T-helper 17 cell (primary cell): ENCODE data around the gene OR51E2. TPM values are rescaled to one million over a fixed set of nuclear protein-coding genes. Genes with fewer than 3 reads are reported as not detected.
A peak's percentile ranks its signal among the peaks of the same experiment; 100 is the strongest.

Source experiments
- ATAC-seq: fragments of 150-1000 bp; cut with Tn5 transposase; 2 replicates; pipeline ENCODE4 v1.10.0; 2021; ENCODE audit warnings: mild to moderate bottlenecking, moderate library complexity
- DNase-seq, 3 donors: peaks; one replicate each; pipeline versions ENCODE4 v3.0.0 to v3.0.0-alpha.2; 2020 to 2021
- H3K9me3 ChIP-seq: one replicate; pipeline ENCODE4 v1.7.0; 2013; ENCODE audit warnings: low read length, mild to moderate bottlenecking; ENCODE audit not compliant: control insufficient read depth, poor library complexity, severe bottlenecking
- H3K27ac Mint-ChIP-seq: one replicate; pipeline ENCODE4 v1.8.0; 2022; ENCODE audit warnings: mild to moderate bottlenecking, moderate library complexity, mixed read lengths
- H3K27me3 Mint-ChIP-seq: one replicate; pipeline ENCODE4 v1.8.0; 2022; ENCODE audit warnings: mixed read lengths
- H3K36me3 Mint-ChIP-seq: one replicate; pipeline ENCODE4 v1.8.0; 2022; ENCODE audit warnings: low read depth, mixed read lengths
- H3K4me1 Mint-ChIP-seq: one replicate; pipeline ENCODE4 v1.8.0; 2022; ENCODE audit warnings: mild to moderate bottlenecking, mixed read lengths
- H3K4me3 Mint-ChIP-seq: one replicate; pipeline ENCODE4 v1.8.0; 2022; ENCODE audit warnings: mild to moderate bottlenecking, moderate library complexity, mixed read lengths
- total RNA-seq, 4 donors: library from RNA in 2 of 4; stranded (reverse) in 2 of 4; gene quantifications; one replicate each; pipeline ENCODE4 v1.2.3 and lab custom pipeline; 2022 to 2026

Gene OR51E2
- total RNA-seq, 2 donors from 2014 or later: not detected

DNA sequence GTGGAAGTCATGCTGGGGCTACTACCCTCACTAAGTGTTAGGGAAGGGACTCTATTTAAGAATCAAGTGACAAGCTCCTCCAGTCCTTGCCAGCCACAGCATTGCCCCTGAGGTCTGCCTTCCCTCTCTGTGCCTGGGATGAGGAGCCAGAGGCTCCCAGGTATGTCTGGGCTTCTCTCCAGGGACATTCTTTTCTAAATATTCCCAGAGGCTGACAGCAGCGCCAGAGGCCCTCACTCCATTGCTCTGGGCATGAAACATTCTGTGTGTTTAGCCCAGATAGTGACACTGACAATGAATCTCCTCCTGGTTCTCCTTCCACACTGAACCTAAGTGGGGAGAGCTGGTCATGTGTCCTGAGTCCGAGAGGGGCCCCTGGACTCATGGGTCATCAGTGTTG is 51.7 kb downstream of the OR51E2 start:
- ATAC-seq: no peak

DNA sequence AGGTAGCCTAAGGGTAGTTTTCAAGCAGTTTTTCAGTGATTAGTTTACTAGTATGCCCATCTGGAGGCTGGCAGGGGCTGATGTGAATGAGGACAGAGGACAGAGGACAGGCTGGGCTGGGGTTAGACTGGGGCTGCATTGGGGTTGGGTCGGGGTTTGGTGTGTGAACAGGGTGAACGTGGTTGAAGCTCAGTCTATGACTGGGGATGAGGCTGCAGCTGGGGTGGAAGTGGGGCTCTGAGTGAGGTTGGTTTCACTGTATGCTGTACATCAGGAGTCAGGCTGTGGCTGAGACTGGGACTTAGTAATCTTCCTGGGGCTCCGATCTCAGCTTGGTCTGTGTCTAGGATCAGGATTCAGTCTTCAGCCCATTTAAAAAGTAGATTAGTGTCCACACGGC is 53.4 kb downstream of the OR51E2 start:
- H3K4me3 Mint-ChIP-seq: no peak overlapping the region
- peaks cover 8% of the 10 kb centered on the region for H3K36me3 Mint-ChIP-seq
- no peak for ATAC-seq
- no peak overlapping the region for H3K27ac Mint-ChIP-seq
- no peak for DNase-seq
- peaks cover 7% of the 10 kb centered on the region for H3K4me1 Mint-ChIP-seq
- no peaks in the 10 kb centered on the region for H3K9me3 ChIP-seq
- peaks cover 54% of the 10 kb centered on the region for H3K27me3 Mint-ChIP-seq

More for the DNA sequence above, 51.7 kb downstream of the OR51E2 start:
- DNase-seq: no peak
- peaks cover 66% of the 10 kb centered on the region for H3K27me3 Mint-ChIP-seq
- peaks cover 8% of the 10 kb centered on the region for H3K36me3 Mint-ChIP-seq
- H3K27ac Mint-ChIP-seq: no peak overlapping the region
- peaks cover 7% of the 10 kb centered on the region for H3K4me1 Mint-ChIP-seq
- no peaks in the 10 kb centered on the region for H3K9me3 ChIP-seq
- H3K4me3 Mint-ChIP-seq: no peak overlapping the region

DNA sequence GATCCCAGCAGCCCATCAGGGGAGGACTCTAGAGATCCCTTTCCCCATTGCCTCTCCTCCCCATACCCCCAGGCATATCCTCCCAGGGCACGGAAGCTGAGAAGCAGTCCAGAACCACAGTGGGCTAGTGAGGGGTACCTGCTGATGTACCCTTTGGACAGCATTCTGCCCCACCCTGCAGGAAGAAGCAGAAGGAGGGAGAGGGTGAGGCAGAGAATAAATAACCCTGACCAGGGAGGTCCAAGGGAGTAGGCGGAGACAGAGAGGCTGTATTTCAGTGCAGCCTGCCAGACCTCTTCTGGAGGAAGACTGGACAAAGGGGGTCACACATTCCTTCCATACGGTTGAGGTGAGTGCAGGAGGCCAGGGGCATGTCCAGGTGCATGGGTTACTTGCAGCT is 54.0 kb downstream of the OR51E2 start, which contains the start of gene OR51E1:
TSS of gene OR51E1 (plus strand) at position 301 of the 400 bp plus-strand sequence. CDS start 8,545 bp downstream, outside the sequence.
- Mint-ChIP-seq H3K27ac (no peak within 1 kb of the TSS), H3K27me3 (peaks cover 54% of the 10 kb centered on the region), H3K4me3 (no peak within 1 kb of the TSS), H3K36me3 (peaks cover 8% of the 10 kb centered on the region), H3K4me1 (peaks cover 7% of the 10 kb centered on the region)
- no peak for ATAC-seq
- no peaks in the 10 kb centered on the region for H3K9me3 ChIP-seq
- no peak for DNase-seq

DNA sequence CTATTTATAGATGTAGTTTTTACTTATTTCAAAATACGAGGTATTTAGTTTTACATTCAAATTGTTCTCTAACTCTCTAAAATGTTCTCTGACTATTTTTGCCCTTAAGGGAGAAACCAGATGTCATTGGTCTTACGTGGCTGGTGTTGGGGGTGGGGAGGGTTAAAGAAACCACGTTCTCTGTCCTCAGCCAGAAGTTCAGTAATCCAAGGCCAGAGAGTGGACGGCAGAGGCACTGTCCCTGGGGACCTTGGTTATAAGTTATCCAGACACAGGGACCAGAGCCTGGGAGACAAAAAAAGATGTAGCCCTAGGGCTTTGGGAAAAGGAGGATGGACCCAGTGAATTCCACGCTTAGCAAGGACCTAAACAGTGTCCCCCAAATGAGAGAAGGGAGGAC is 54.6 kb downstream of the OR51E2 start:
- Mint-ChIP-seq H3K27ac (no peak overlapping the region), H3K27me3 (peaks cover 52% of the 10 kb centered on the region), H3K4me3 (no peak overlapping the region), H3K4me1 (peaks cover 7% of the 10 kb centered on the region), H3K36me3 (peaks cover 8% of the 10 kb centered on the region)
- no peaks in the 10 kb centered on the region for H3K9me3 ChIP-seq
- no peak for ATAC-seq
- DNase-seq: no peak

DNA sequence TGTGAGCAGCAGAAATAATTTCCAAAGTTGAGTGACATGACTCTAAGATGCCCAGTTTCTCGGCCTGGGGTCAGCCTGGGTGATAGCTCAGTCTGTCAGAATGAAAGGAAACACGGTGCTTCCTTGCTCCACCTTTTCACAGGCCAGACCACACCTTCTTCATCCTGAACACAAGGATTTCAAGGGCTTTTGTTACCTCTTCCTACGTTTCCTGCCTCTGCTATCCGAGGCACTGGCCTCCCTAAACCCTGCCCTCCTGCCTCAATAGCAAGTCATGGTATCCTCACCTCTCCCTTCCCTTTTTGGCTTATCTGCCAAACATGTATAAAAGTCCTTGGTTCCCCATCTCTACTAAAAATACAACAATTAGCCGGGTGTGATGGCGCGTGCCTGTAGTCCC is 55.6 kb downstream of the OR51E2 start:
- Mint-ChIP-seq H3K27ac (no peak overlapping the region), H3K4me1 (peaks cover 7% of the 10 kb centered on the region), H3K4me3 (no peak overlapping the region), H3K36me3 (peaks cover 8% of the 10 kb centered on the region), H3K27me3 (peaks cover 47% of the 10 kb centered on the region)
- DNase-seq (no peak), ATAC-seq (no peak)
- no peaks in the 10 kb centered on the region for H3K9me3 ChIP-seq

DNA sequence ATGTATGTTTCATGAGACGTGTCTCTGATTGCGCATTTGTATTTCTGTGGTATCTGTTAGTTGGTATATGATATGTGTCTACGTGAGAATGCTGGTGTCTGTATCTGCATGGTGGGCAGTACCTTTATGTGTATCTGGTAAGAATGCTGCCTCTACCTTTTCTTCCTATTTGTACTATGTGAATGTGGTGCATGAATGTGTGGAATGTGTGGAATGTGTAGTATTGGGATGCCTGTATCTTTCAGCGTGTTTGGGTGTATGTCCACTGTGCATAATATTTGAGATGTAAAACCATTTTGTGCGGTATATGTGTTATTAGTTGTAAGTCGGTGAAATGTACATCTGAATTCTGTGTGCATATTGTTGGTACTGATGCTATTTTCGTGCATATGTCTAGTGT is 56.2 kb downstream of the OR51E2 start:
- ATAC-seq (no peak), DNase-seq (no peak)
- no peak overlapping the region for H3K4me3 Mint-ChIP-seq
- peaks cover 7% of the 10 kb centered on the region for H3K4me1 Mint-ChIP-seq
- peaks cover 43% of the 10 kb centered on the region for H3K27me3 Mint-ChIP-seq
- H3K9me3 ChIP-seq: no peaks in the 10 kb centered on the region
- peaks cover 8% of the 10 kb centered on the region for H3K36me3 Mint-ChIP-seq
- no peak overlapping the region for H3K27ac Mint-ChIP-seq

DNA sequence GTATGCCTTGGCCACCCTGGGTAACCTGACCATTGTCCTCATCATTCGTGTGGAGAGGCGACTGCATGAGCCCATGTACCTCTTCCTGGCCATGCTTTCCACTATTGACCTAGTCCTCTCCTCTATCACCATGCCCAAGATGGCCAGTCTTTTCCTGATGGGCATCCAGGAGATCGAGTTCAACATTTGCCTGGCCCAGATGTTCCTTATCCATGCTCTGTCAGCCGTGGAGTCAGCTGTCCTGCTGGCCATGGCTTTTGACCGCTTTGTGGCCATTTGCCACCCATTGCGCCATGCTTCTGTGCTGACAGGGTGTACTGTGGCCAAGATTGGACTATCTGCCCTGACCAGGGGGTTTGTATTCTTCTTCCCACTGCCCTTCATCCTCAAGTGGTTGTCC is 57.7 kb downstream of the OR51E2 start:
- no peaks in the 10 kb centered on the region for H3K9me3 ChIP-seq
- H3K4me3 Mint-ChIP-seq: no peak overlapping the region
- peaks cover 6% of the 10 kb centered on the region for H3K36me3 Mint-ChIP-seq
- ATAC-seq (no peak), DNase-seq (no peak)
- no peak overlapping the region for H3K27ac Mint-ChIP-seq
- H3K27me3 Mint-ChIP-seq: peaks cover 35% of the 10 kb centered on the region
- H3K4me1 Mint-ChIP-seq: peaks cover 5% of the 10 kb centered on the region

DNA sequence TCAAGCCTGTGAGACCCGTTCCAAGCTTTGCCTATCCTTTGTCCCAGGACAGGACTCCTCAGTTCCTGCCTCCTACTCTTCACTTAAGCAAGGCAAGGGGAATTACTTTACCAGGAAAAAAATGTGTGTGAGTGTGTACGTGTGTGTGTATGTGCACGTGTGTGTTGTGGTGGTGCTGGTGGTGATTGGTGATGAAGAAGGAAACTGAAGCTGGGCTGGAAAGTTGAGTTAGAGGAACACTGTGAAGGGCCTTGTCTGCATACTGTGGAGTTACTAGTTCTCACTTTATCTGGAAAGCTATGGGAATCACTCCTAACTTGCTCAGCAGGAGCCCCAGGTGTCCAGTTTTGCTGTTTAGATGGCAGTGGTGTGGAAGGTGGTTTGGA is 60.0 kb downstream of the OR51E2 start:
- H3K36me3 Mint-ChIP-seq: peaks cover 3% of the 10 kb centered on the region

DNA sequence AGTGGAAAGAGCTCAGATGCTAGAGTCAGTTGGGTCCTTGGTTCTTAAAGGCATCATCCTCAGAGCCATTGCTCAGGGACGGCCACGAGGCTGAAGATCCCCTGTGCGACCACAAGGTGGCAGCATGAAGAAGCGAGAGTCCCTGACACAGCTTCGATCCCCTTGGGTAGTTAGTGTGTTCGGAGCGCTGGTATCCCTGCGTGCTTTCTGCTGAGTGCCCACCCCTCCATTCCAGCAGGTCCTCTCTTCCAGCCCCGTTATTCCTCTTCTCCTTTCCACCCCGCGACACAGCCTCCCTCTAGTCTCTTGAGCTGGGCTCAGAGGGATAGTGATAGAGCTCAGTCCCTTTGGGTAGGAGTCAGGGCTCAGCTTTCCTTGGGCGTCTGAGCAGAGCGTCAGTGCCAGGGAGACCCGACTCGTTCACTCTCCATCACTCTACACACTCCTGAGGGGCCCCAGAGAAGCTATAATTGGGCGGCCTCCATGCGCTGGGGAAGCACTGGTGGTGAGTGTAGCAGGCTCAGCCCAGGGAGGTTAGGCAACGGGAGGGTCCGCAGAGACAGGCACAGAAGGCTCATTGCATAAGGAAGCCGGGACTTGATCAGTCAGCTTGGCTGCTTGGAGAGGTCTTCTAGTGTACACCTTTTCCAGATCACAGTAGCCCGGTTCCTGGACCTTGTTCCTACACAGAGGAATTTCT is 60.5 kb downstream of the OR51E2 start, which contains the start of gene OR51D1:
TSS of gene OR51D1 (plus strand) at position 516 of the 700 bp plus-strand sequence. CDS start 2,314 bp downstream, outside the sequence.
- H3K27me3 Mint-ChIP-seq: peaks cover 21% of the 10 kb centered on the region
- DNase-seq: peak; percentile 39 to 64 (median 48)
- no peaks in the 10 kb centered on the region for H3K4me1 Mint-ChIP-seq
- no peak within 1 kb of the TSS for H3K27ac Mint-ChIP-seq
- H3K4me3 Mint-ChIP-seq: no peak within 1 kb of the TSS
- no peaks in the 10 kb centered on the region for H3K9me3 ChIP-seq
- ATAC-seq: peak; percentile 96
- H3K36me3 Mint-ChIP-seq: peaks cover 3% of the 10 kb centered on the region

More for the DNA sequence above, 60.0 kb downstream of the OR51E2 start:
- no peak overlapping the region for H3K4me3 Mint-ChIP-seq
- H3K9me3 ChIP-seq: no peaks in the 10 kb centered on the region
- DNase-seq (no peak), ATAC-seq (no peak)
- no peaks in the 10 kb centered on the region for H3K4me1 Mint-ChIP-seq
- peaks cover 21% of the 10 kb centered on the region for H3K27me3 Mint-ChIP-seq
- H3K27ac Mint-ChIP-seq: no peak overlapping the region

DNA sequence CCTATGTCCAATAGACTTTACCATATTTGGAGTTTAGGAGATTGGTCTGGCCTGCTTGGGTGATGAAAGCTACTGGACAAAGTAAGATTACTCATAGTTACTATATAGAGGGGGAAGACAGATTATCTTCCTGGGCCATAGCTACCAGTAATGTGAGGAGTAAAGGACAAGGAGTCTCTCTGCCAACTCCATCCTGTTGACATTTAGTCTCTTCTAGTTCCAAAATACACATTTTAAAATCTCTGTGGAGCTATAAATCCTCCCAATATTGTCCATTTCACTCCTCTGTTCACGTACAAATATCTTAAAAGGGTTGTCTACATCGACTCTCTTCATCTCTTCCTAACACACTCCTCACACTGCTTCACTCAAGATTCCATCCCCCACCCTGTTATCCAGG is 61.5 kb downstream of the OR51E2 start:
- DNase-seq: no peak
- Mint-ChIP-seq H3K4me3 (no peak overlapping the region), H3K27me3 (peaks cover 21% of the 10 kb centered on the region)

More for the DNA sequence above, 61.5 kb downstream of the OR51E2 start:
- ATAC-seq: no peak
- Mint-ChIP-seq H3K27ac (no peak overlapping the region), H3K36me3 (no peaks in the 10 kb centered on the region), H3K4me1 (no peaks in the 10 kb centered on the region)
- H3K9me3 ChIP-seq: no peaks in the 10 kb centered on the region

Other genes with a start within 250 kb of the OR51E2 start
- gene OR52K2, start 248.6 kb downstream of the OR51E2 start, total RNA-seq: not detected
- gene OR52K1, start 215.2 kb downstream of the OR51E2 start, total RNA-seq: not detected
- not detected for gene OR52M1, start 152.7 kb downstream of the OR51E2 start, total RNA-seq
- not detected for gene OR52I2, start 116.1 kb downstream of the OR51E2 start, total RNA-seq
- gene OR52I1, start 103.8 kb downstream of the OR51E2 start, total RNA-seq: not detected
- gene TRIM68, start 89.6 kb downstream of the OR51E2 start, total RNA-seq: 1 to 10 TPM; 6.1 TPM
- not detected for gene OR51D1, start 60.4 kb downstream of the OR51E2 start, total RNA-seq
- gene OR51E1, start 53.9 kb downstream of the OR51E2 start, total RNA-seq: not detected
- not detected for gene MMP26, start 6.9 kb upstream of the OR51E2 start, total RNA-seq
- not detected for gene OR51F1, start 72.1 kb upstream of the OR51E2 start, total RNA-seq
- gene OR52R1, start 106.5 kb upstream of the OR51E2 start, total RNA-seq: not detected
- not detected for gene OR51F2, start 123.5 kb upstream of the OR51E2 start, total RNA-seq
- gene OR51S1, start 151.4 kb upstream of the OR51E2 start, total RNA-seq: not detected
- gene OR51T1, start 184.0 kb upstream of the OR51E2 start, total RNA-seq: not detected
- gene OR51A7, start 205.9 kb upstream of the OR51E2 start, total RNA-seq: not detected
- gene OR51G2, start 221.5 kb upstream of the OR51E2 start, total RNA-seq: not detected
- gene OR51G1, start 226.5 kb upstream of the OR51E2 start, total RNA-seq: not detected
- gene OR51A4, start 249.8 kb upstream of the OR51E2 start, total RNA-seq: not detected